Thoracic aorta (tissue), 2 donors: ENCODE measurements around the gene SMPDL3A. TPM values are rescaled to one million over a fixed set of nuclear protein-coding genes. Genes with fewer than 3 reads are reported as not detected.

Experiments used
- ATAC-seq: fragments of 150-250 bp; one replicate; pipeline ENCODE4 v1.8.0; 2017; ENCODE audit warnings: low read depth; ENCODE audit not compliant: insufficient number of reproducible peaks, low FRiP score
- DNase-seq: peaks from one replicate; pipeline ENCODE4 v3.0.0-alpha.2; 2020; ENCODE audit warnings: low spot score
- H3K27ac ChIP-seq, 2 donors: fragments of 200-600 bp; sonication (generic); 1 replicate in 1 of 2; 2 replicates in 1 of 2; pipeline ENCODE4 v1.5.1; 2016; ENCODE audit warnings: mild to moderate bottlenecking in 2 of 2, moderate library complexity in 2 of 2
- H3K27me3 ChIP-seq: fragments of 200-600 bp; sonication (generic); replicated peaks from 2 replicates; pipeline ENCODE4 v1.6.0; 2016; ENCODE audit warnings: mild to moderate bottlenecking; ENCODE audit not compliant: insufficient read depth
- H3K36me3 ChIP-seq: fragments of 200-600 bp; sonication (generic); one replicate; pipeline ENCODE4 v1.5.1; 2016
- H3K4me1 ChIP-seq, 2 donors: fragments of 200-600 bp; sonication (generic); 1 replicate in 1 of 2; 2 replicates in 1 of 2; pipeline versions ENCODE4 v1.5.1 to v1.6.0; 2016; ENCODE audit warnings: low read depth in 2 of 2, mild to moderate bottlenecking in 1 of 2; ENCODE audit not compliant: control insufficient read depth in 1 of 2
- H3K4me3 ChIP-seq: fragments of 200-600 bp; sonication (generic); 2 replicates; pipeline ENCODE4 v1.5.1; 2016; ENCODE audit warnings: mild to moderate bottlenecking
- H3K9me3 ChIP-seq: fragments of 200-600 bp; sonication (generic); 2 replicates; pipeline ENCODE4 v1.5.1; 2016
- CTCF ChIP-seq: fragments of 200-600 bp; sonication (generic); IDR thresholded peaks from one replicate; pipeline ENCODE4 v1.5.1; 2019; ENCODE audit warnings: antibody characterized with exemption
- total RNA-seq, 2 donors: library from RNA; depleted of rRNA; stranded (reverse); fragments of >200 nt; gene quantifications; one replicate each; pipeline versions ENCODE4 v1.1.0 to v1.2.3, GENCODE V29; 2016

Gene SMPDL3A
- total RNA-seq, 2 donors from 2014 or later, result 4.2 to 8.0 TPM

GRCh38 chr6:122753000-122753687 is 35.9 kb upstream of the SMPDL3A start:
- DNase-seq (no peak), ATAC-seq (no peak)
- H3K4me1 ChIP-seq, result no peaks in the 10 kb centered on the region
- H3K27me3 ChIP-seq, result no peaks in the 10 kb centered on the region
- H3K4me3 ChIP-seq, result no peak overlapping the region
- H3K27ac ChIP-seq, result no peak overlapping the region
- no peaks in the 10 kb centered on the region for H3K36me3 ChIP-seq
- no peaks in the 10 kb centered on the region for H3K9me3 ChIP-seq
- TF ChIP-seq CTCF, result no peak

- Histone ChIP-seq H3K27ac (no peak overlapping the region), H3K9me3 (no peaks in the 10 kb centered on the region), H3K27me3 (no peaks in the 10 kb centered on the region), H3K36me3 (no peaks in the 10 kb centered on the region), H3K4me1 (no peaks in the 10 kb centered on the region), H3K4me3 (no peak overlapping the region)
- no peak for TF ChIP-seq CTCF
- ATAC-seq (no peak), DNase-seq (no peak)
These were observed 35.4 kb upstream of the SMPDL3A start for GRCh38 chr6:122753688-122754056.

- Histone ChIP-seq H3K27me3 (no peaks in the 10 kb centered on the region), H3K9me3 (no peaks in the 10 kb centered on the region), H3K4me3 (no peak overlapping the region), H3K27ac (no peak overlapping the region), H3K36me3 (no peaks in the 10 kb centered on the region), H3K4me1 (no peaks in the 10 kb centered on the region)
- ATAC-seq, result no peak
- TF ChIP-seq CTCF, result no peak
- DNase-seq, result no peak
These were observed 34.8 kb upstream of the SMPDL3A start for GRCh38 chr6:122754191-122754731.

GRCh38 chr6:122755901-122756300 is 33.2 kb upstream of the SMPDL3A start:
- H3K27me3 ChIP-seq, result no peaks in the 10 kb centered on the region
- no peak for TF ChIP-seq CTCF
- H3K9me3 ChIP-seq, result no peaks in the 10 kb centered on the region
- ATAC-seq (no peak), DNase-seq (no peak)
- no peaks in the 10 kb centered on the region for H3K36me3 ChIP-seq
- H3K27ac ChIP-seq, result no peak overlapping the region
- no peaks in the 10 kb centered on the region for H3K4me1 ChIP-seq
- no peak overlapping the region for H3K4me3 ChIP-seq

GRCh38 chr6:122758927-122759334 is 30.1 kb upstream of the SMPDL3A start:
- Histone ChIP-seq H3K36me3 (no peaks in the 10 kb centered on the region), H3K4me1 (no peaks in the 10 kb centered on the region), H3K27me3 (no peaks in the 10 kb centered on the region), H3K27ac (no peak overlapping the region), H3K4me3 (no peak overlapping the region), H3K9me3 (no peaks in the 10 kb centered on the region)
- ATAC-seq (no peak), DNase-seq (no peak)
- TF ChIP-seq CTCF, result no peak
